Left lung (tissue), 10 donors: ENCODE measurements around the gene OPN4. TPM values are rescaled to one million over a fixed set of nuclear protein-coding genes. Genes with fewer than 3 reads are reported as not detected.

ENCODE experiments used
- ATAC-seq: fragments of 200-7000 bp; cut with Tn5 transposase; one replicate; pipeline ENCODE4 v1.9.1; 2020; ENCODE audit warnings: moderate library complexity
- DNase-seq, 4 donors: peaks; one replicate each; pipeline ENCODE4 v3.0.0-alpha.2; 2013 to 2020
- H3K27ac ChIP-seq, 2 donors: fragments of 200-600 bp; sonication (generic) in 1 of 2; one replicate each; pipeline versions ENCODE4 v1.5.0 to v1.8.0; 2020 to 2021
- H3K27me3 ChIP-seq, 2 donors: fragments of 200-600 bp; sonication (generic) in 1 of 2; one replicate each; pipeline versions ENCODE4 v1.5.0 to v1.8.0; 2020 to 2021
- H3K36me3 ChIP-seq, 2 donors: fragments of 200-600 bp; sonication (generic) in 1 of 2; one replicate each; pipeline versions ENCODE4 v1.5.0 to v1.8.0; 2020 to 2021
- H3K4me1 ChIP-seq, 2 donors: fragments of 200-600 bp; one replicate each; pipeline ENCODE4 v1.8.0; 2021
- H3K4me3 ChIP-seq, 2 donors: fragments of 200-600 bp; sonication (generic) in 1 of 2; one replicate each; pipeline versions ENCODE4 v1.5.0 to v1.8.0; 2020 to 2021; ENCODE audit warnings: mild to moderate bottlenecking in 1 of 2
- H3K9me3 ChIP-seq, 2 donors: fragments of 200-600 bp; sonication (generic) in 1 of 2; one replicate each; pipeline versions ENCODE4 v1.5.0 to v1.8.0; 2020 to 2021
- intact Hi-C, 2 donors: fragments of 100-400 bp; cut with DNase I; formaldehyde crosslinking; loops; one replicate each; pipeline versions ENCODE4 v1.11.2 to v1.14.2; 2022
- polyA plus RNA-seq, 6 donors: library from polyadenylated mRNA; unstranded; fragments of 120-200 nt; gene quantifications; one replicate each; pipeline ENCODE4 v1.2.1, GENCODE V29; 2013; ENCODE audit not compliant: insufficient read length in 6 of 6
- total RNA-seq, 2 donors: library from RNA; stranded (reverse); fragmentation: NEBNext Ultra II Directional; extraction: Animal tissue kit (Norgen Biotek cat#: 25700); gene quantifications; one replicate each; pipeline ENCODE4 v1.2.1, GENCODE V29; 2021
- TF ChIP-seq, protein P1 (sequence below), 2 donors: fragments of 200-600 bp; sonication (generic) in 1 of 2; IDR thresholded peaks; one replicate each; pipeline versions ENCODE4 v1.5.0 to v1.8.0; 2021; ENCODE audit warnings: antibody characterized with exemption in 2 of 2
- donor health status: DM: no; HTN: yes; CAD: no.
- donor health status: DM: no; HTN: no; CAD: no.

Gene OPN4
- total and polyA plus RNA-seq, 8 donors = not detected

DNA sequence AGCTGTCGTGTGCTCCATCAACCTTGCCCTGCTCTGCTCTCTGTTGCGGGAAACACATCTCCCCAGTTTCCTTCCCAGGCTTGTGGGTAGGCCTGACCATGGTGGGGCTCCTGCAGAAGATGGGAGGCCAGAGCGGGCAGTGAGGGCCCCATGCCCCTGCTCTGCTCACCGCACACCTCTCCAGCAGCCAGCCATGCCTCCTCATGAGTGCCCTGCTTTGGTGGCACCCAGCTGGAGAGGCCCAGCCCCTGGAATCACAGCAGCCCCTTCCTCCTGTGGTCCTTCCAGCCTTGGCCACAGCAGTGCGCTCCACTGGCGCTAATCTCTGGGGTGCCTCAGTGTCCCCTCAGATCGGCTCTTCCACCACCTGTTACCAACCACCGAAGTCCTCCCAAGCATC is 4.2 kb upstream of the OPN4 start:
- TF ChIP-seq, protein P1, sequence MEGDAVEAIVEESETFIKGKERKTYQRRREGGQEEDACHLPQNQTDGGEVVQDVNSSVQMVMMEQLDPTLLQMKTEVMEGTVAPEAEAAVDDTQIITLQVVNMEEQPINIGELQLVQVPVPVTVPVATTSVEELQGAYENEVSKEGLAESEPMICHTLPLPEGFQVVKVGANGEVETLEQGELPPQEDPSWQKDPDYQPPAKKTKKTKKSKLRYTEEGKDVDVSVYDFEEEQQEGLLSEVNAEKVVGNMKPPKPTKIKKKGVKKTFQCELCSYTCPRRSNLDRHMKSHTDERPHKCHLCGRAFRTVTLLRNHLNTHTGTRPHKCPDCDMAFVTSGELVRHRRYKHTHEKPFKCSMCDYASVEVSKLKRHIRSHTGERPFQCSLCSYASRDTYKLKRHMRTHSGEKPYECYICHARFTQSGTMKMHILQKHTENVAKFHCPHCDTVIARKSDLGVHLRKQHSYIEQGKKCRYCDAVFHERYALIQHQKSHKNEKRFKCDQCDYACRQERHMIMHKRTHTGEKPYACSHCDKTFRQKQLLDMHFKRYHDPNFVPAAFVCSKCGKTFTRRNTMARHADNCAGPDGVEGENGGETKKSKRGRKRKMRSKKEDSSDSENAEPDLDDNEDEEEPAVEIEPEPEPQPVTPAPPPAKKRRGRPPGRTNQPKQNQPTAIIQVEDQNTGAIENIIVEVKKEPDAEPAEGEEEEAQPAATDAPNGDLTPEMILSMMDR (IDR thresholded peaks at IDR 0.05) = no peak
- intact Hi-C loops = no loop called here
- H3K27ac ChIP-seq = no peak overlapping the region
- H3K4me3 ChIP-seq = no peak overlapping the region
- H3K9me3 ChIP-seq = no peaks in the 10 kb centered on the region
- no peaks in the 10 kb centered on the region for H3K27me3 ChIP-seq
- H3K36me3 ChIP-seq = no peaks in the 10 kb centered on the region
- H3K4me1 ChIP-seq = peaks cover 0 to 5% of the 10 kb centered on the region in 2 donors
- DNase-seq = no peak
- ATAC-seq = no peak

DNA sequence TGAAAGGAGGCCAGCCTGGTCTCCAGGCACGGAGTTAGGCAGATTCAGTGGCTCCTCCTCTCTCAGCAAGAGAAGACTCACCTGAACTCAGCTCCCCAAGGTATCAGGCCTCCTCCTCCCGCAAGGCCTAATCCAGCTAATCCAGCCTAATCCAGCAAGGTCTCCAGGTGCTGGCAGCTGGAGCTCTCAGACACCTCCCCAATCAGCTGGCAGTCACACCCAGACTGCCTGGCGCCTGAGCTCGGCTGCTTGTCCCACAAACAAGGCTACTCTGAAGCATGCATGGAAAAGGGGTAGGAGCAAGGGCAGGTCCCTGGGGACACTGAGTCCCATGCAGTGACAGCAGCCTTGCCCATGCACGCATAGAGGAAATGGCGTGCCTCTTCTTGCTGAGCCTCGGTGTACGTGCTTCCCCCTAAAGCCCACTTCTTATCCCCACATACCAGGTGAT is 3.3 kb upstream of the OPN4 start:
- no peak for ATAC-seq
- Histone ChIP-seq H3K27ac (no peak overlapping the region), H3K4me1 (peaks cover 0 to 5% of the 10 kb centered on the region in 2 donors), H3K36me3 (no peaks in the 10 kb centered on the region), H3K9me3 (no peaks in the 10 kb centered on the region), H3K27me3 (no peaks in the 10 kb centered on the region), H3K4me3 (no peak overlapping the region)
- DNase-seq = peak in 1 of 4 donors; percentile 37
- TF ChIP-seq, protein P1 (IDR thresholded peaks at IDR 0.05) = no peak
- intact Hi-C loops = no loop called here

DNA sequence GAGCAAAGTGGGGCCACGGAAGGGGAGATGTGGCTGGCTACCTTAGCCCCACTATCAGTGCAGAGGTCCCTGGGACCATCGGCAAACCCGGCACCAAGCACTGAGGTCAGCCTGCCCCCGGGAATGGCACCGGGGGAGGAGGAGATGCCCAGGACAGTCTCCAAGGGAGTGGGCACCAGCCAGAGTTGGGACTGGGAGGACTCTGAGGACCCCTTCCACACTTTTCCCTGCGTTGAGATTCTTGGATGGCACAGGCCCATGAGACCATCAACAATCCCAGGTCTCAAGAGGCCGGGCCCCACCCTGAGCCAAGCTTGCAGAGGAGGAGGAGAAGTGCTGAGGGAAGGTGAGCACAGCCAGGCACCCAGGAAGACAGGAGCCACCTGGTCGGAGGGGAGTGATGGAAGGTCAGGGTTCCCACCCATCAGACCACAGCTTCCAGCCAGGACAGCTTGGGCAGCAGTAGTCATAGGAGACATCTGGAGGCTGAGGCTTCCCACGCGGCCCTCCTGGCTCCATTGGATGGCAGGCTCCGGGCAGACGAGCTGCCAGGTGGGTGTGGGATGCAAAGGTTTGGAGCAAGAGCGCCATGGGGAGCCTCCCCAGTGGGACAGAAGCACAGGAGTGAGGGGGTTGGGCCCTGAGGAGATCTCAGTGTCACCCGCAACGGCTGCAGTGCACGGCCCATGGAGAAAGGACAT is 2.6 kb upstream of the OPN4 start:
- no peaks in the 10 kb centered on the region for H3K27me3 ChIP-seq
- ATAC-seq (no peak), DNase-seq (peak in 2 of 4 donors; percentile 24 to 61)
- no peak overlapping the region for H3K4me3 ChIP-seq
- no peaks in the 10 kb centered on the region for H3K36me3 ChIP-seq
- intact Hi-C loops = no loop called here
- peaks cover 0 to 5% of the 10 kb centered on the region in 2 donors for H3K4me1 ChIP-seq
- no peak overlapping the region for H3K27ac ChIP-seq
- H3K9me3 ChIP-seq = no peaks in the 10 kb centered on the region
- TF ChIP-seq, protein P1 (IDR thresholded peaks at IDR 0.05) = no peak

DNA sequence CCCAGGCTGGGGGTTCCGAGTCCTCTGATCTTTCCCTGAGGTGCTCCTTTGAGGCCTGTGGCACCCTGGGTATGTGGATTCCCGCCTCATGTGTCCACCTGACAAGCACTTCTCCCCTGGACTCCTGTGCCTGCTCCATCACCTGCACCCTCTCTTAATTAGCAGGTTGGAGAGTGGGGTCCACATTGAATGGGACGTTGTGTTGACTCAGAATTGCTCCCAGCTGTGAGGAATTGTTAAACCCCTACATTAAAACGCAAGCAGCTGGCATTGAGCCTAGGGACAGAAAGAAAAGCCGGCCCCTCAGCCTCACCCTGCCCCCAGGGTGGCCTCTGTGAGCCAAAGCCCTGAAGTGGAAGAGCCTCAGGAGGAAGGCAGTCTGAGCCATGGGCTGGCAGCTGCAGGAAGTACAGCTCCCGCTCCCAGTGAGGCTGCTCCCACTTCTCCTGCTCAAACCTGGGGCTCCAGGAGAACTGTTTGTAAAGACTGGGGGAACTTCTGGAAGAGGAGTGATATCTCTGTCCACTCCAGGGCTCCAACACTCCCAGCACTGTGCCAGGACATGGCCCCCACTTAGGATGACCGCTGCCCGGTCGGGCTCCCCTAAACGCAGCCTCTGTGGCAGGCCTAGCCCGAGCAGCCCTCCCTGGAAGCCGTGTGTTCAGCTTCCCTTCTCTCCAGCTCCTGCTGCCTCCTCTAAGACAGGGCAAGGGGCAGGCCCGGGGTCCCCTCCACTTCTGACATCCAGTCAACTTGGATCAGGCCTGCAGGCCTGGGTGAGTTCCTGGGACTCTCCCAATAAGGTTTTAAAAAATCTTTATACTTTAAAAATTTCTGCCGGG is 1.8 kb upstream of the OPN4 start:
- intact Hi-C loops = no loop called here
- Histone ChIP-seq H3K36me3 (no peaks in the 10 kb centered on the region), H3K9me3 (no peaks in the 10 kb centered on the region), H3K27me3 (no peaks in the 10 kb centered on the region), H3K4me1 (peaks cover 0 to 5% of the 10 kb centered on the region in 2 donors), H3K27ac (no peak overlapping the region), H3K4me3 (no peak overlapping the region)
- ATAC-seq = no peak
- peak; percentile 25 to 80 (median 50) for DNase-seq
- TF ChIP-seq, protein P1 (IDR thresholded peaks at IDR 0.05) = no peak

DNA sequence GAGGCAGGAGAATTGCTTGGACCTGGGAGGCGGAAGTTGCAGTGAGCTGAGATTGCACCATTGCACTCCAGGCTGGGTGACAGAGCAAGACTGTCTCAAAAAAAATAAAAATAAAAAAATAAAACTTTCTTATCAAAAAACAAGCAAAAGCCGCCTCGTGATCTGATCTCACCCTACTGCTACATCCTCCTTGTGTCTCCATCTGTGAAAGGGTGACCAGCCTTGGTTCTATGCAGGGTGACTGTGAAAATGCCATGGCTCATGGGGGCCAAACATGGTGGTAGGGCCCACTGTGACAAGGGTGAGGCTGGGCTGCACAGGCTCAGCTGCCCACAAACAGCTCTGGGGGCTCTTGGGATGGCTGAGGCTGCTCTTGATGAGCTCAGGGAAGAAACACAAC is 968 bp upstream of the OPN4 start:
- no peak overlapping the region for H3K27ac ChIP-seq
- H3K4me1 ChIP-seq = peaks cover 0 to 5% of the 10 kb centered on the region in 2 donors
- intact Hi-C loops = no loop called here
- TF ChIP-seq, protein P1 (IDR thresholded peaks at IDR 0.05) = no peak
- no peaks in the 10 kb centered on the region for H3K27me3 ChIP-seq
- no peak overlapping the region for H3K4me3 ChIP-seq
- ATAC-seq (no peak), DNase-seq (peak in 1 of 4 donors; percentile 1)
- H3K9me3 ChIP-seq = no peaks in the 10 kb centered on the region
- H3K36me3 ChIP-seq = no peaks in the 10 kb centered on the region
